Measurements from ENCODE around the gene THOC1.

THOC1 gene

GRCh38 chr18:275486-275885 lies 7.6 kb upstream of the THOC1 start:
- FAIRE-seq, result no peak

GRCh38 chr18:274313-274712 lies 6.5 kb upstream of the THOC1 start:
- FAIRE-seq, result no peak

GRCh38 chr18:273525-273924 lies 5.7 kb upstream of the THOC1 start:
- no peak for FAIRE-seq

- no peak for FAIRE-seq
Observed at GRCh38 chr18:272650-273049, 4.8 kb upstream of the THOC1 start.

- no peak for FAIRE-seq
Observed at GRCh38 chr18:269480-270095, 1.7 kb upstream of the THOC1 start.

GRCh38 chr18:267380-267687 lies 513 bp downstream of the THOC1 start:
- FAIRE-seq, result no peak

- FAIRE-seq, result no peak
Observed at GRCh38 chr18:261398-262073, 6.3 kb downstream of the THOC1 start.

GRCh38 chr18:260547-260946 lies 7.3 kb downstream of the THOC1 start:
- no peak for FAIRE-seq

- FAIRE-seq, result no peak
Observed at GRCh38 chr18:255171-255570, 12.7 kb downstream of the THOC1 start.

- no peak for FAIRE-seq
Observed at GRCh38 chr18:253121-253520, 14.7 kb downstream of the THOC1 start.

- no peak for FAIRE-seq
Observed at GRCh38 chr18:251572-251971, 16.3 kb downstream of the THOC1 start.

- FAIRE-seq, result no peak
Observed at GRCh38 chr18:250685-251084, 17.2 kb downstream of the THOC1 start.

- FAIRE-seq, result no peak
Observed at GRCh38 chr18:248053-248452, 19.8 kb downstream of the THOC1 start.

- FAIRE-seq, result no peak
Observed at GRCh38 chr18:245282-245847, 22.5 kb downstream of the THOC1 start.

- FAIRE-seq, result no peak
Observed at GRCh38 chr18:240175-240574, 27.7 kb downstream of the THOC1 start.

GRCh38 chr18:231563-231962 lies 36.3 kb downstream of the THOC1 start:
- FAIRE-seq, result no peak

GRCh38 chr18:228586-228985 lies 39.3 kb downstream of the THOC1 start:
- FAIRE-seq, result no peak

- FAIRE-seq, result no peak
Observed at GRCh38 chr18:227902-228301, 39.9 kb downstream of the THOC1 start.

GRCh38 chr18:227374-227773 lies 40.5 kb downstream of the THOC1 start:
- no peak for FAIRE-seq

GRCh38 chr18:225745-226144 lies 42.1 kb downstream of the THOC1 start:
- FAIRE-seq, result no peak

- no peak for FAIRE-seq
Observed at GRCh38 chr18:220708-221107, 47.1 kb downstream of the THOC1 start.

GRCh38 chr18:217532-218336 lies 50.1 kb downstream of the THOC1 start:
- FAIRE-seq, result no peak

GRCh38 chr18:215448-216010 lies 52.3 kb downstream of the THOC1 start:
- FAIRE-seq, result no peak

GRCh38 chr18:213966-214365 lies 53.9 kb downstream of the THOC1 start:
- FAIRE-seq, result no peak
